Germinal center (tissue), 1 donor: ENCODE results near the gene MED7.
A peak's percentile ranks its signal among the peaks of the same experiment; 100 is the strongest.

Source experiments
- DNase-seq: peaks from one replicate; pipeline ENCODE4 v3.0.0; 2012; ENCODE audit warnings: mixed read lengths, low spot score

MED7 gene

DNA sequence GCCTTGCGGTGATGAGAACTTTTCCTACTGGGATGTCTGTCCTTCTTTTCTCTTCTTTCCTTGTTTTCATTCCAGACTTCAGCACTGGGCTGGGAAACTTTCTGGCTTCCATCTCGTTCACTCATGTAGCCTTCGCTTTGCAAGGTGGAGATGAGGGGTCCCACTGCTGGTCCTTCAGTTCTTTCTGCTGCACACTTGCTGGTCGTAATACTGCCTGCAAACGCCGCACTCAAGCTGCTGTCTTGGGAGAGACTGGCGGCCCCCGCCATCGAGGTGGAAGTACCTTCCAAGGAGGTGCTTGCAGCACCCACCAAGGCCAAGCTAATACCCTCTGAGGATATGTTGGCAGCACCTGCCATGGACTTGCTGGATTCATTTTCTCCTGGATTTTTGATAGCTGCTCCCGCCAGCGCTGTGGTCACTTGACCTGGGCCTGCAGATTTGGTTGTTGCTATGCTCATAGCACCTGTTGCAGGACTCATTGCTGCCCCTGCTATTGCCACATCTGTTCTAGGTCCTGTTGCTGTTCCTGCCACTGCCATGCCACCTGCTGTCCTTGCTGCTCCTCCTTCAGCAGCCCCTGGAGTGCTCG is 20.4 kb upstream of the MED7 start:
- no peak for DNase-seq

DNA sequence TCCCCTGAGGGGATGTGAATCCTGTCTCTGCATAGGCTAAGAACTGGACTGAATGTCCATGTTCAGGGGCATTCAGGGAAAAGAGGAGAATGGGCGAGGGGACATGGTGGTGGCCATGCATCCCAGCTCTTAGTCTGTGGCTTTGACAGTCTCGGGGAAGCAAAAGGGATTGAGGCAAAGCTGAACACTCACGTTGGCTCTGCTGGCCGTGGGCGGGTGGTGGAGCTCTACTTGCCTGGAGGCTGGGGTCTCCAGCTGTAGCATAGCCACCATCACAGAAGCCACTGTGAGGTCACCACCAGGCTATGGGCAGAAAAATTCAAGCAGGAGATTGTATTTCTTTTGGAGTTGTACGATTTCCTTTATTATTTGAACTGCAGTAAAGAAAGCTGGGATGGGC is 19.3 kb upstream of the MED7 start:
- no peak for DNase-seq

GRCh38 chr5:157160001-157160400 is 17.3 kb upstream of the MED7 start:
- no peak for DNase-seq

- no peak for DNase-seq
Observed at GRCh38 chr5:157159209-157159751, 16.6 kb upstream of the MED7 start.

DNA sequence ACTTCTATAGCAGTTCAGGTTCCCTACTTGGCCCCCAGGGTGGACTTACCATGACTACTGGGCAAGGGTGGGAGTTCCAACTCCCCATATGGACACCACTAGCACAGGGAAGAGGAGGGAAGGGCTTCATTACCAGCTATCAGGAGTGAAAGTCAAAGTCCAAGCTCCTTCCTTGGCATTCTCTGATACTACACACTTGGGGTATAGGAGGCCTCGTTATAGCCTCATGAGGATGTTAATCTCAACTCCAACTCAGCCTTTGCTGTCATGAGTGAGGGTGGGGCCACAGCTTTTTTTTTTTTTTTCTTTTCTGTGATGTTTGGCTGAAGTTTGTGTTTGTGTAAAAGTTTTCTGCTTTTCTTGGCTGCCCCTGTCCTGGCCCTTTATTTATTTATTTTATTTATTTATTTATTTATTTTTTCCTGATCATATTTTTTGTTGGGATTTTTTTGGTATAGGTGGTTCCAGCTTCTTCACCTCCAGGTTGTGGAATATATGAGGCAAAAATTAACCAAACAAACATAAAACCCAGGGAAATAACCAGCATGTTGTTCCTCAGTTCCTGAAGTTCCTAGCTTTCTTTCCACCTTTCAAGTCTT is 14.7 kb upstream of the MED7 start:
- no peak for DNase-seq

GRCh38 chr5:157155297-157155696 is 12.6 kb upstream of the MED7 start:
- no peak for DNase-seq

DNA sequence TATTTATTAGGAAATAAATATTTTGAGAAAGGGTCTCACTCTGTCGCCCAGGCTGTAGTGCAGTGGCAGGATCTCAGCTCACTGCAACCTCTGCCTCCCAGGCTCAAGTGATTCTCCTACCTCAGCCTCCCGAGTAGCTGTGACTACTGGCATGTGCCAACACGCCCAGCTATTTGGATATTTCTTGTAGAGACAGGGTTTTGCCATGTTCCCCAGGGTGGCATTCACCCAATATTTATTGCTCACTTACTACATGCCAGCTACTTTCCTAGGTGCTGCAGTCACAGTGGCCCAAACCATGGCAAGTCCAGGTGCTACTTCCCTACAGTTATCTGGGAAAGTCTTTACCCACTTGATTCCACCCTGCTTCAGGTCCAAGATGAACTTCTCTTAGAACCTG is 8.3 kb upstream of the MED7 start:
- no peak for DNase-seq

DNA sequence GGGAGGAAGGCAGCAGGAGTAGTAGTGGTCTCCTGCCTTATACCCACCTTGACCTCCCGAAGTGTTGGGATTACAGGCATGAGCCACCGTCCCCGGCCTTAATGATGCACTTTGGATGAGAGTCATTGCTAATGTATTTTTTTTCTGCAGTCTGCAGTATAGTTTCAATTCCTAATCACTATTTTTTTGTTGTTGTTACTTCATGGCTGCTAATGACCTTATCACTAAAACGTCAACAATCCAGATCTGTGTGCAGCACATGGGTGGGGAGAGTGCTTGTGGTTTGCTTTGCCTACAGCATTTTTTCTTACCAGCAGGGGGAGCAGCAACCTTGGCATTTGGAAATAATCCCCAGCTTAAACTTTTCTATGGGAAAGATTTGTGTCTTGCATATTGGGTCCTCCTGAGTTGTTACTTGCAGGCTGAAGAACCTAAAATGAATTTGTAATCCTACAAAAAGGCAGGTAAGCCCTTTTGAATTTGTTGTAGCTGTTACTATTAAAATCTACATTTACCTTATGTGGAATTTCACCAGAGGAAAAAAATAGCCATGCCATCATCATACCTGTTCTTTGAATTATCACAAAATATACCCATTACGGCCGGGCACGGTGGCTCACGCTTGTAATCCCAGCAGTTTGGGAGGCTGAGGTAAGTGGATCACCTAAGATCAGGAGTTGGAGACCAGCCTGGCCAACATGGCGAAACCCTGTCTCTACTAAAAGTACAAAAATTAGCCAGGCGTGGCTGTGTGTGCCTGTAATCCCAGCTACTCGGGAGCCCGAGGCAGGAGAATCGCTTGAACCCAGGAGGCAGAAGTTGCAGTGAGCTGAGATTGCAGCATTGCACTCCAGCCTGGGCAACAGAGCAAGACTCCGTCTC is 6.3 kb upstream of the MED7 start:
- peak; percentile 79 for DNase-seq

DNA sequence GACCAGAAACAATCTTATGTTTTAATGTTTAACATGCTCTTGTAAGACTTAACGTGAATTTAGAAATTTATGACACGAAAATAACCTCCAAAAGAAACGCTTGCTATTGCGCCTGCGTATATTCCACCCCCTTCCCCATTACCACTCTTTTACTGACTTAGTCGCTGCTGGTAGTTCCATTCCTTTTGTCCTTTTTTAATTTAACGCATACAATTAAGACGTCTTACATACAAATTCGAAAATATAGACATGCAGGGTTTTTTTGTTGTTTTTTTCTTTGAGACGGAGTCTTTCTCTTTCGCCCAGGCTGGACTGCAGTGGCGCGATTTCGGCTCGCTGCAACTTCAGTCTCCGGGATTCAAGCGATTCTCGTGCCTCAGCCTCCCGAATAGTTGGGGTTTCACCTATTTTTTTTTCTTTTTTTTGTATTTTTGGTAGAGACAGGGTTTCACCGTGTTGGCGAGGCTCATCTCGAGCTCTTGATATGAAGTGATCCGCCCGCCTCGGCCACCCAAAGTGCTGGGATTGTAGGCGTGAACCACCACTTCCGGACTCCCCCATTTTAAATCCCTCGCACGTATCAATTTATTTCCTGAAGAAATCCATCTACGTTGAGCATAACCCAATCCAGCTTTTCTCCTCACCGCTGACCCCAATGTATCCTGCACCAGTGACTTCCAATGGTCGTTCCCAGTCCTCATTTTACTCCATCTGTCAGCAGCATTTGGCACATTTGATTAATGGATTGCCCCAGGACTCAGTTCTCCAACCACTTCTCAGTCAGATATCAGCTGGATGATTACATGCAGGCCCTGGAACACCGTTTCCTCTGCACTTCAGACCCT is 684 bp upstream of the MED7 start:
- peak; percentile 81 for DNase-seq

GRCh38 chr5:157137691-157138090 is 5.0 kb downstream of the MED7 start:
- DNase-seq: no peak

DNA sequence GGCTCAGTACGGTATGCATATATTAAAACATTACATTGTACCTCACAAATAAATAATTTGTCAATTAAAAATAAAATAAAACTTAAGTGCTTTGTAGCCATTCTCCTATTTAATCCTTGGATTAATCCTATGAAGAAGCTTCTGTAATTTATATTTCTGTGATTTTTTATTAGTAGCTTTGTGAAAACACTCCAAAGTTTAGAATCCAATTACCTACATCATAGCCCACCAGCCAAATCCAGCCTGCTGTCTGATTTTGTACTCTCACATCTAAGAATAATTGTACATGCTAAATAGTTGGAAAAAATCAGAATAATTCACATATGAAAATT is 10.4 kb downstream of the MED7 start:
- no peak for DNase-seq

- DNase-seq: peak; percentile 37
Observed at GRCh38 chr5:157130925-157131324, 11.7 kb downstream of the MED7 start.

DNA sequence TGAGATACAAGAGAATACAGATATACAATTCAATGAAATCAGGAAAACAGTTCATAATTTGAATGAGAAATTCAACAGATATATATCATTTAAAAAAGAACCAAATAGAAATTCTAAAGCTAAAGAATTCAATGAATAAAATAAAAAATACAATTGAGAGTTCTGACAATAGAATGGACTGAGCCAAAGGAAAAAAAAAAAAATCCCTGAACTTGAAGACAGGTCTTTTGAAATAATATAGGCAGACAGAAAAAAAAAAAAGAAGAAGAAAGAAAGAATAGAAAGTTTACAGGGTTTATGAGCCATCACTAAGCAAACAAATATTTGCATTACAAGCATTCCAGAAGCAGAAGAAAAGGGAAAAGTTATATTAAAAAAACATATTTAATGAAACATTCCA is 21.0 kb downstream of the MED7 start:
- DNase-seq: no peak

- DNase-seq: no peak
Observed at GRCh38 chr5:157120102-157120501, 22.6 kb downstream of the MED7 start.

DNA sequence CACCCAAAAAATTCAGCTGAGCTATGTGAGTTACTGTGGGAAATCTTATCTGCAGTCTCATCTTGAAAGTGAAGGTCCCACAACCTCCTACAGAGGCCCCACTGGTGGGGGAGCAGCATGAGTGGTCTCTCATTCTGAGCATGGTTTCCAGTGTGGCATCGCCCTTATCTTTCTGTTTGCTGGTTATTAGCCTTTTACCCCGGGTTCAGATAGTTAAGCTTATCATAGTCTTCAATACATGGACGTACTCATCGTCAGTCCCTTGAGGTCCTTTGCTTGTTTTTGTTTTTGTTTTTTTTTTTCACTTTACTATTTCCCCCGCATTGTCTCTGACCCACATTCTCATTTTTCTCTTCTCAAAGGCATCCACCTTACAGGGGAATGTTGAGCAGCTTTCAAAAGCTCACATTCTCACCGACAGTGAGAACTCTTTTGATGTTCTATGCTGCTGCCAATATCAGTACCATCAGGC is 26.1 kb downstream of the MED7 start:
- no peak for DNase-seq

DNA sequence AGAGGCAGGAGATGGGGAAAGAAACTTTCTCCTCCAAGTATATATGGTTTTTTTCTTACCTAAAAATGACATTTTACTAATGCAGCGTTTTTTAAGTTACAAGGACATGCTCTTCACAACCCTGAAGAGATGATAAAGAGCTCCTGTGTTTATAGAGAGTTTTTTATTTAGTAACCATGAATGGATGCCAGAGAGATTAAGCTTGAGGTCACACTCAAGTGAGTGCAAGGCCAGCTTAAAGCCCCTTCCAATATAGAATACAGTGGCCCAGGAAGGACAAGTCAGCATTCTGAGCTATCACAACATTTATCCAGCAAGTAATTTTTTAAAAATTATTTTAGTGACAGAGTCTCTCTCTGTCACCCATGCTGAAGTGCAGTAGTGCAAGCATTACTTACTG is 27.2 kb downstream of the MED7 start:
- DNase-seq: no peak

DNA sequence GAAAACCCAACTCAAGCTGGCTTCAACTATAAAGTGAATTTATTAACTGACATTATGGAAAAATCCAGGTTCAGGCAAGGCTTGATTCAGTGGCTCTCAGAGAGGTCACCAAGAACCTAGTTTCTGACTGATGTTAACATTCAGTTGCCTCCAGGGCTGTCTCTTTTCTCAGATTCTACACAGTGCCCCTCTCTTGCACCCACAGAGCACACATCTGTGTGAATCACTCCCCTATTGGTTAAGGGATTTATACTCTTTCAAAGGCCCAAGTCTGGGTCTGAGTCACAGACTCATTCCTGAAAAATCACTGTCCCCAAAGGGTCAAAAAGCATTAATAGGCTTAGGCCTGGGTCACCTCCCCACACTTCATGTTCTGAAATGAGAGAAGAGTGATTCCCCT is 27.7 kb downstream of the MED7 start:
- no peak for DNase-seq

GRCh38 chr5:157113002-157113401 is 29.7 kb downstream of the MED7 start:
- no peak for DNase-seq

DNA sequence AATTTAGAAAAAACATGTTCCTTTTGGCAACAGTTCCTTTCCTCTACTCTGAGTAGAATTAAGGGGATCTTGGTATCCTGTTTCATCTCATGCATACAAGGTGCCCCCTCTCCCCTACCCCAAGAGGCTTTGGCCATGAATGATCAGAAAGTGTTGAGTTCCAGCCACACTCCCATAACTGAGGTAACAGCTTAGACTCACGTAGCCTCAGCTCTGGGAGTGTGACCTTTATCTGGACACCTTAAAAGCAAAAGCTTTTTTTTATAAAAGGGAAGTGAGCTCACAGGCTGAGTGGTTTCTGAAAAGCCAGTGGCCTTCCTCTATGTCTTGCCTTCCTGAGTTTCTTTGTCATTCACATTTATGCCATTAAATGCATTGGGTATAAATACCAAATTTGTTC is 32.9 kb downstream of the MED7 start:
- DNase-seq: peak; percentile 26

- peak; percentile 77 for DNase-seq
Observed at GRCh38 chr5:157108976-157109375, 33.7 kb downstream of the MED7 start, which contains the start of gene HAVCR2. Gene HAVCR2, minus strand, starts transcription at chr5:157109044. Its CDS starts 61 bp downstream, at chr5:157108983.

DNA sequence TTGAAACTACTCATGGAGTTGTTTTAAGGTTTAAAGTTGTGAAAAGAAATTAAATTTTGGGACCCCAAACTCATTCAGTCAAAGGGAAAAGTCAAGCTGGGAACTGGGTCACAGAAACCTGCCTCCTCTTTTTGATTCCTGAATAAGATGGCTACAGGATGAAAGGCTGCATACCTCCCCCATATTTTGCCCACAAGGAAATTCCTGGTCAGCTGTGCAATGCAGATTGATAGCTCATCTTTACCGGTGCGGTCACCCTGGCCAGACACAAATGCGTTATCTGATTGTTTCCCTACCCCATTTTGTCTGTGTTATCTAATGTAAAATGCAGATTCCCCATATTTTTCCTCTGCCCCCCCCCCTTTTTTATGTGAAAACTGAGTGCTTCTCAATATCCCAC is 35.2 kb downstream of the MED7 start:
- no peak for DNase-seq
